ENCODE data around the gene ACSM6.

ACSM6 gene

GRCh38 chr10:95211606-95212279, 17.7 kb downstream of the ACSM6 start:
- H3F3A ChIP-seq (ENCODE audit: insufficient read depth, low read length): no peaks in the 10 kb centered on the region
- DNase-seq: no peak
- H2AFZ ChIP-seq (ENCODE audit: low read length): no peak overlapping the region
- TF ChIP-seq EZH2 (optimal IDR thresholded peaks at IDR 0.05; ENCODE audit: low read depth, low read length): no peak
- TF ChIP-seq, protein P1, sequence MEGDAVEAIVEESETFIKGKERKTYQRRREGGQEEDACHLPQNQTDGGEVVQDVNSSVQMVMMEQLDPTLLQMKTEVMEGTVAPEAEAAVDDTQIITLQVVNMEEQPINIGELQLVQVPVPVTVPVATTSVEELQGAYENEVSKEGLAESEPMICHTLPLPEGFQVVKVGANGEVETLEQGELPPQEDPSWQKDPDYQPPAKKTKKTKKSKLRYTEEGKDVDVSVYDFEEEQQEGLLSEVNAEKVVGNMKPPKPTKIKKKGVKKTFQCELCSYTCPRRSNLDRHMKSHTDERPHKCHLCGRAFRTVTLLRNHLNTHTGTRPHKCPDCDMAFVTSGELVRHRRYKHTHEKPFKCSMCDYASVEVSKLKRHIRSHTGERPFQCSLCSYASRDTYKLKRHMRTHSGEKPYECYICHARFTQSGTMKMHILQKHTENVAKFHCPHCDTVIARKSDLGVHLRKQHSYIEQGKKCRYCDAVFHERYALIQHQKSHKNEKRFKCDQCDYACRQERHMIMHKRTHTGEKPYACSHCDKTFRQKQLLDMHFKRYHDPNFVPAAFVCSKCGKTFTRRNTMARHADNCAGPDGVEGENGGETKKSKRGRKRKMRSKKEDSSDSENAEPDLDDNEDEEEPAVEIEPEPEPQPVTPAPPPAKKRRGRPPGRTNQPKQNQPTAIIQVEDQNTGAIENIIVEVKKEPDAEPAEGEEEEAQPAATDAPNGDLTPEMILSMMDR (IDR thresholded peaks at IDR 0.05; ENCODE audit: low read length): no peak
- no peak for TF ChIP-seq EZH2phosphoT487 (IDR thresholded peaks at IDR 0.05; ENCODE audit: low read length)
- no peak overlapping the region for H3K27ac ChIP-seq (ENCODE audit: low read length)
- no peak overlapping the region for H3K4me3 ChIP-seq (ENCODE audit: low read length)
- H3K4me2 ChIP-seq (ENCODE audit: low read depth, low read length): no peak overlapping the region
- H3K9ac ChIP-seq (ENCODE audit: low read length): no peak overlapping the region
- H3K27me3 ChIP-seq (replicated peaks; ENCODE audit: insufficient read depth, low read length): no peaks in the 10 kb centered on the region
- no peaks in the 10 kb centered on the region for H3K79me2 ChIP-seq (ENCODE audit: low read length)
- H3K36me3 ChIP-seq (replicated peaks; ENCODE audit: insufficient read depth, low read length): no peaks in the 10 kb centered on the region
- no peaks in the 10 kb centered on the region for H3K9me3 ChIP-seq (replicated peaks; ENCODE audit: insufficient read depth, low read length)
- no peaks in the 10 kb centered on the region for H3K9me2 ChIP-seq (replicated peaks; ENCODE audit: insufficient read depth, low read length)
- H4K20me1 ChIP-seq (ENCODE audit: insufficient read depth, low read length): no peaks in the 10 kb centered on the region
- no peaks in the 10 kb centered on the region for H3K4me1 ChIP-seq (ENCODE audit: low read length)

DNA sequence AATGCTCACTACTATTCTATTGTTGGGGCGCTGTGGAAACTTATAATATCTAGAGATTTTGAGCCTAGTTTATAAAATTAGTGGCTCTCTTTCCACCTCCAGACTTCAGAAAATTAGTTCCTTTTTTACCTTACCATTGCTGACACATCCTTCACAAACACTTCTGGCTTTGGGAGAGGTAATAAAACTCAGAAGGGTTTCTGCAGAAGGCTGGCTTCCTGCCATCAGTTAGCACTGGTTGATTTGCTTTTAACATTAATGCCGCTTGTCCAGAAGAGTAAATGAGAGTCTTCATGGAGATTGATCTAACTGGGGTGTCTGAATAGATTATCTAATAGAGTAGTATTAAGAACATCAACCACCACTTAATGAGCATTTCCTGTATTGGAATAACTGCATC, 20.3 kb downstream of the ACSM6 start:
- Histone ChIP-seq H3K79me2 (ENCODE audit: low read length) (no peaks in the 10 kb centered on the region), H3K27ac (ENCODE audit: low read length) (no peak overlapping the region), H3K9ac (ENCODE audit: low read length) (no peak overlapping the region), H3K4me3 (ENCODE audit: low read length) (no peak overlapping the region), H2AFZ (ENCODE audit: low read length) (no peak overlapping the region), H3F3A (ENCODE audit: insufficient read depth, low read length) (no peaks in the 10 kb centered on the region), H3K4me1 (ENCODE audit: low read length) (no peaks in the 10 kb centered on the region), H4K20me1 (ENCODE audit: insufficient read depth, low read length) (no peaks in the 10 kb centered on the region), H3K27me3 (replicated peaks; ENCODE audit: insufficient read depth, low read length) (no peaks in the 10 kb centered on the region), H3K9me3 (replicated peaks; ENCODE audit: insufficient read depth, low read length) (no peaks in the 10 kb centered on the region), H3K36me3 (replicated peaks; ENCODE audit: insufficient read depth, low read length) (no peaks in the 10 kb centered on the region), H3K4me2 (ENCODE audit: low read depth, low read length) (no peak overlapping the region), H3K9me2 (replicated peaks; ENCODE audit: insufficient read depth, low read length) (no peaks in the 10 kb centered on the region)
- TF ChIP-seq, protein P1 (IDR thresholded peaks at IDR 0.05; ENCODE audit: low read length): no peak
- TF ChIP-seq EZH2 (optimal IDR thresholded peaks at IDR 0.05; ENCODE audit: low read depth, low read length): no peak
- no peak for TF ChIP-seq EZH2phosphoT487 (IDR thresholded peaks at IDR 0.05; ENCODE audit: low read length)
- DNase-seq: no peak

- Histone ChIP-seq H3K27me3 (replicated peaks; ENCODE audit: insufficient read depth, low read length) (no peaks in the 10 kb centered on the region), H2AFZ (ENCODE audit: low read length) (no peak overlapping the region), H3K4me3 (ENCODE audit: low read length) (no peak overlapping the region), H3K4me1 (ENCODE audit: low read length) (no peaks in the 10 kb centered on the region), H3K4me2 (ENCODE audit: low read depth, low read length) (no peak overlapping the region), H3K36me3 (replicated peaks; ENCODE audit: insufficient read depth, low read length) (no peaks in the 10 kb centered on the region), H3K79me2 (ENCODE audit: low read length) (no peaks in the 10 kb centered on the region), H3K9me2 (replicated peaks; ENCODE audit: insufficient read depth, low read length) (no peaks in the 10 kb centered on the region), H3K9me3 (replicated peaks; ENCODE audit: insufficient read depth, low read length) (no peaks in the 10 kb centered on the region), H3K27ac (ENCODE audit: low read length) (no peak overlapping the region), H4K20me1 (ENCODE audit: insufficient read depth, low read length) (no peaks in the 10 kb centered on the region), H3K9ac (ENCODE audit: low read length) (no peak overlapping the region), H3F3A (ENCODE audit: insufficient read depth, low read length) (no peaks in the 10 kb centered on the region)
- DNase-seq: no peak
- TF ChIP-seq EZH2phosphoT487 (IDR thresholded peaks at IDR 0.05; ENCODE audit: low read length) (no peak), EZH2 (optimal IDR thresholded peaks at IDR 0.05; ENCODE audit: low read depth, low read length) (no peak)
- TF ChIP-seq, protein P1 (IDR thresholded peaks at IDR 0.05; ENCODE audit: low read length): no peak
These were observed 20.8 kb downstream of the ACSM6 start for GRCh38 chr10:95214793-95215192.
